RPMI8226 (cell line): Measurements from ENCODE around the gene ATF4.

ENCODE experiments used
- DNase-seq: peaks from one replicate; pipeline ENCODE4 v3.0.0-alpha.2; 2015

The ATF4 gene

DNA sequence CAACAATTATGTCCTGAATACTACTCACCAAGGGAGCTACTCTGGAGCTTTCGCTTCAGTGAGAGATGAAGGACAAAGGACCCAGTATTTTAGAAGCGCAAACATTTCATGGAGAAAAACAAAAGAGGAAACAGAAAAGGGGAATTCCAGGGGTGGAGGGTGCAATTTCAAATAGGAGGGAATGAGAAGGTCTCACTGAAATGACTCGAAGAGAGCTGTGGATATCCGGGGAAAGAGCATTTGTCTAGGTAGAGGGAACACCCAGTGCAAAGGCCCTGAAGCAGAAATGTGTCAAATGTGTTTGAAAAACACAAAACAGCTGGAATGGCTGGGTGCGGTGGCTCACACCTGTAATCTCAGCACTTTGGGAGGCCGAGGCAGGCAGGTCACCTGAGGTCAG is 9.8 kb downstream of the ATF4 start:
- DNase-seq = no peak

DNA sequence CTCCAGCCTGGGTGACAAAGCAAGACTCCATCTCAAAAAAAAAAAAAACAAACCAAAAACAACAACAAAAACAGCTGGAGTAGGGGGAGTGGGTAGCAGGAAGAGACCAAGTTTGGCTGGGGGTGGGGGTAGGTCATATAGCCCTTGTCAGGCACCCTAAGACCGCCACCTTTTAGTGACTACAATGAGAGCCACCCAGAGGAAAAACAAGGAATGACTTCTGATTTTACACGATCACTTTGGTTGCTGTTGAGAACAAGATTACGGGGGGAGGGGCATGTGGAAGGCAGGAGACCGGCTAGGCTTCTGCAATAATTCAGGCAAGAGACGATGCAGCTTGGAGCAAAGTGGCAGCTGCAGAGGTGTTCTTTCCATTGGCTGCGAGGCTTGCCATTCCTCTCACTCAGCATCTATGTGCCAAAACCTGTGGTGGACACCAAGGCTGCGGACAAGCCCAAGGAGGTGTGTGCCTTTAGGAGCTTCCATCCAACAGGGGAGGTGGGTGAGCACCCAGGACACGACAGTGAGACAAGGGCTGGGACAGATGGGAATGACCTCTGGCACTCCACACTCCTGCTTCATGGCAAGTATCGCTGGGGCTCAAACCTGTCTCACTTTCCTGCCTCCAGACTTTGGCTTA is 10.4 kb downstream of the ATF4 start:
- DNase-seq = no peak

DNA sequence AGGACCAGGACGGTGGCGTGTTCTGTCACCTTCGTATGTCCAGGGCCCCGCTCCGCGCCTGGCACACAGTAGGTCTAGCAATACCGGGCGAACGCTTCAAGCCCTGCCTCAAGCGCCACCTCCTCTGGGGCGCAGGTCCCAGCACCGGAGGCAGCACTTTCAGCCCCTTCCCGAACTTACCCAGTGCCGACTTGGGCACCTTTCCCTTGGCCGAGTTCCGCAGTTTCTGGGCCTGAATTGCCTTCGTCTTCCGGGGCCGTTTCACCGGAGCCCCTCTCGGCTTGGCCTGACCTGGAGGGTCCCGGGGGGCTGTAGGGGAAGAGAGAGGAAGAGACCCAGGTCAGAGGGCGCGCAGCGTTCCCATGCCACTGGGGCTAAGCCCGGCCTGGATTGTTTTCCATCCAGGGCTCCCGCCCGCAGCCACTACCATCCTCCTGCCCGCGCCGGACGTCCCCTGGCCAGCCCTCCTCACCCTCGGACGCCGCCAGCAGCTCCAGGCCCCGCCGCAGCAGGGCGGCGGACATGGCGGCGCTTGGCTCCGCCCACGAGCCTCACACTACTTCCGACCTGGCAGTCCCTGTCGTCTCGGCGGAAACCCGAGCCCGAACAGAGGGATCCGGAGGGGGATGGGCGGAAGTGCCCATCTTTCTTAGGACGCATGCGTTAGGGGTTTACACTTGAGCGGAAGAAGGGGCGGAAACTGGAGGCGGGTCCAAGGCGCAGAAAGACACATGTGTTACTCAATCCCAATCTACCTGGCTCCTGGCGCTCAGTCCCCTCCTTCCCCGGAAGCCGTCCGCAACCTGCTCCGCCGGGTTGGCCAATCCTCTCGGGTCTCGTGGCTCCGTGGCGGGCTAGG is 12.1 kb downstream of the ATF4 start, which contains the start of gene RPS19BP1:
RPS19BP1 (minus strand) TSS at position 534 of the 859 bp plus-strand sequence; CDS start at position 524, 10 bp downstream.
- peak; percentile 100 for DNase-seq

GRCh38 chr22:39534092-39534506 is 13.7 kb downstream of the ATF4 start:
- DNase-seq = no peak

GRCh38 chr22:39534591-39535356 is 14.4 kb downstream of the ATF4 start:
- DNase-seq = peak; percentile 83

DNA sequence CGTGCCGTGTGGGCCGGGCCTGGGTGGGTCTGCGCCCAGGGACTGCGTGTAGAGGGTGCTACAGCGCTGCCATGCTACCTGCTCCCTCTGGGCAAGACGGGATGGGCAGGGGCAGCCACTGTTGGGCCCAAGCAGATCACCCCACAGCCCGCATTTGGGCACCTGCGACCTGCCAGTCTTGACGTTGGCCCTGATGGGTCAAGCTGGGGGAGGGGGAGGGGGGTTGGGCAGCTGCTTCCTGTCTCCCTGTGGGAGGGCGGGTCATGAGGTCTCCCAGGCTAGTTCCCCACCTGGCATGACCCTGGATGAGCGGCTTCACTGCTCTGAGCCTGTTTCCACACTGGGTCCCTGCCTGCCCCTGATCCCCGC is 15.0 kb downstream of the ATF4 start:
- DNase-seq = no peak

DNA sequence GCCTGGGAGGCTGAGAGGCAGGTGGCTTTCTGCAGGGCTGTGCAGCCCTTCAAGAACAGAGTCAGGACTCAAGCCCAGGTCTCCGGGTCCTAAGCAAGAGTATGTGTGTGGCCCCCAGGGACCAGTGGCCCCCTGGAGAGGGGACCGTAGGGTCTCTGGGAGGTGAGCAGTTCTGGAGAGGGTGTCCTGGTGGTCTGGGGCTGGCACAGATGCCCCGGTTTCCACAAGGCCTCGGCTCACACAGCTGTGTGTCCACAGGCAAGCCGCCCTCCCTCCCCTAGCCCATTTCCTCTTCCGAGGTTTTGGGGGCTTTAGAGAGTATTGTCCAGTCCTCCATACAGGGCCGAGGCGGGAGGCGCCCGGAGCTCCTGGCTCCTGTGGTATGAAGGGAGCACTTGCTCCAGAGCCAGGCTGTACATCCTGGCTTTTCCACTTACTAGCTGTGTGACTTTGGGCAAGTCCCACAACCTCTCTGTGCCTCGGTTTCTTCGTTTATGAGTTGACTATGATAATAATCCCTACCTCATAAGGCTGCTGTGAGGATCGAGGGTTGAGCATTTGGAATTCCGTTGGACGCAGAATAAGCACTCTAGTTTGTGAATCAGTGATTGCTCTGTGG is 15.6 kb downstream of the ATF4 start:
- DNase-seq = no peak

- no peak for DNase-seq
Observed at GRCh38 chr22:39536711-39537110, 16.3 kb downstream of the ATF4 start.

GRCh38 chr22:39537975-39538374 is 17.6 kb downstream of the ATF4 start:
- no peak for DNase-seq

DNA sequence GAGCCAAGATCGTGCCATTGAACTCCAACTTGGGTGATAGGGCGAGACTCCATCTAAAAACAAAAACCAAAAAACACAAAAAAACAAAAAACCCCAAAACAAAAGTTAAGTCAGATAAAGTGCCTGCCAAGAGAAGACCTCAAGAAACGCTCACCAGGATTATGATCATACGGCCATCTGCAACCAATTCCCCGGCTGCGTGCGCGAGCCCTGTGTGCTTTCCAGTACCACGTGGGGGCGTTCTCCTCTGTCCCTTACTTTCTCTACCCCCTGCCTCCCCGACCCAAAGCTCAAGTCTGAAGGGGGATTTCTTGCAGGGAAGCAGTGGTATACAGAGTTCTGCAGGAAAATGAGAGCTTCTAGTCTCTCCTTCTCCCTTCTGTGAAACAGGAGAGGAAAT is 22.7 kb downstream of the ATF4 start:
- peak; percentile 54 for DNase-seq

DNA sequence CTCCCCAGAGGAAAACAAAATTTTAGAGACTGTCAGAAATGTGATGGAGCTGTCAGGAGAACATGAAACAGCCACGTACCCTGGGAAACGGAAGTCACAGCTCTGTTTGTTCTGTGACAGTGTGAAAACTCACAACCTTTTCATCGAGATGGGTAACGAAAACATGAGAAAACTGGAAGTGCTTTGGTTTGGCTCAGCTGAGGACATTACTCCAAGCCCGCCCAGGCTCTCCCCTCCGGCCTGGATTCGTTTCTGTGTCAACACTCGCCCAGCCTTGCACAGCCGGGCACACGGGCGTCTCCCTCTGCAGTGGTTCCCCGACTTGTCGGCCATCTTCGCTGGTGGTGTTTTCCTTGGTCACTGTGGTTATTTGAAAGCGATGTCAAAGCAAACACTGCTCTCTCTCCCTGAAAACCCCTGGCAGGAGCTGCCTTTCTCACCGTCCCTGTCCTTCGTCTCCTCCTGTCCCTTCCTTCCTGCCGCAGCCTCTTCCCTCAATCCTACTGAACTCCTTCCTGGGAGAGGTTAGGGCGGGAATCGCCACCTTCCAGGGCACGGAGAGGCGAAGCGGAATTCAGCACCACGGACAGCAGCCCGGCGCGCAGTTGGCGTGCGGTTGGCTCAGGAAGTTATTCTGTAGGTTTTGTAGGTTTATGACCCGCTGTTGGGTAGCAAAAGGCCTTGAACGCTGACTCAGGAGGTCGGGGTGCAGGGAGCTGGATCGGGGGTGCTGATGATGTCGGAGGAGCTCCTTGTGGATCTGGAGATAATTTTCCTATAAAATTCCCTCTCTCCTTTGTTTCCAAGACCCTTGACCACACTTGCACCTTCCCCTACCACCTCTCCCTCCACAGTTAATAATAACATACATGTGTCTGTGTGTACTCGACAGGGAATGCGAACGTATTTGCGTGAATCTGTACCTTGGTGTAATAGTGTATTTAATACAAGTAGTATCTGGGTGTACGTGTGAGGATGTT is 25.3 kb downstream of the ATF4 start:
- DNase-seq = no peak

DNA sequence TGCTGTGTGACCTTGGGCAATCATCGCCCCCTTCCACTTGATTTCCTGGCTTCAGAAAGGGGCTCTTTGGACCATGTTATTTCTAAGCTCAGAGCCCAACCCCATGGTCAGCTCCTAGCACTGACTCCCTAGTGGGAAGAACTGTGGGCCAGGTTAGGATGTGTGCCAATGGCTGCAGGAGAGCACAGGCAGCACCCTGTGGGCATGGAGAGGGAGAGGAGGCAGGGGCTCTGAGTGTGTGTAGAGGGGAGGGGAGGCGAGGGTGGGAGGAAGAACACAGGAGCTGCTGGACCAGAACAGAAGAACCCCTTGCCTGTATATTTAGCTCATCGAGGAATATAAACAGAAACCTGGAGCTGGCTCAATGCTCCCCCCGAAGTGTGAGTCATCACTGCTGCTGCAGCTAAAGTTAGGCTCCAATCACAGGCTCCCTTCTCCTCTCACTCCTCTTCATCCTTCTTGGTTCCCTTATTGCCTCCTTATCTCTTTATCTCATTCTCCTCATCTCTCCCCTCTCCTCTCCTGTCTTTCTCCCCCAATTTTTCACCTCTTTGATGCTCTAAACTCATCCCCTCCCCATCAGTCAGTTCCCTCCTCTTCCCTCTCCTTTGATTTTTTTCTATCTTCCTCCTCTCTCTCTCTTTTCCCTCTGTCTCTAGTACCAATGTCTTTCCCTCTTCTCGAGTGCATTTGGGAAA is 26.7 kb downstream of the ATF4 start:
- DNase-seq = no peak

GRCh38 chr22:39547587-39547947 is 27.2 kb downstream of the ATF4 start:
- DNase-seq = no peak

- DNase-seq = no peak
Observed at GRCh38 chr22:39553429-39553828, 33.1 kb downstream of the ATF4 start.

- DNase-seq = no peak
Observed at GRCh38 chr22:39554151-39554550, 33.8 kb downstream of the ATF4 start.

GRCh38 chr22:39556970-39557841 is 36.8 kb downstream of the ATF4 start:
- no peak for DNase-seq

DNA sequence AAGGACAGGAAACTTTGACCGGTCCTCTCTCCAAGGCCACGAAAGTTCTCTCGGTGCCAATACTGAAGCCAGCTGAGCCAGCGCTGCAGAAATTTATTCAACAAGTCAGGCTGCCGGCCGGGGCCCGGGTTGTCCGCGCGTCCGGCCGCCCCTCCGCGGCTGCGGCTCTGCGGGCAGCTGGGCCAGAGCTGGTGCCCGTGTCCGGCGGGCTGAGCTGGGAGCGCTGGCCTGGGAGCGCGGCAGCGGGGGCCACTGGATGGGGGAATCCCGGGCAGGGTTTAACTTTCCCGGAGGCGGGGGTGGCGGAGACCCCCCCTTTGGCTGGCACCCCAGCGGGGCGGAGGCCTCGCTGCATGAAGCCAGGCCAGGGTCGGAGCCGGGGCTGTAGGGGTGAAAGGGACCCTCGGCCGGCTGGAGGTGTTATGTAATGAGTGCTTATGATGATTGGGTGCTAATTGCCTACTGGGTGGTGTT is 37.9 kb downstream of the ATF4 start:
- DNase-seq = no peak

- DNase-seq = no peak
Observed at GRCh38 chr22:39558950-39559349, 38.6 kb downstream of the ATF4 start.

GRCh38 chr22:39559456-39560105 is 39.2 kb downstream of the ATF4 start:
- peak; percentile 32 for DNase-seq

DNA sequence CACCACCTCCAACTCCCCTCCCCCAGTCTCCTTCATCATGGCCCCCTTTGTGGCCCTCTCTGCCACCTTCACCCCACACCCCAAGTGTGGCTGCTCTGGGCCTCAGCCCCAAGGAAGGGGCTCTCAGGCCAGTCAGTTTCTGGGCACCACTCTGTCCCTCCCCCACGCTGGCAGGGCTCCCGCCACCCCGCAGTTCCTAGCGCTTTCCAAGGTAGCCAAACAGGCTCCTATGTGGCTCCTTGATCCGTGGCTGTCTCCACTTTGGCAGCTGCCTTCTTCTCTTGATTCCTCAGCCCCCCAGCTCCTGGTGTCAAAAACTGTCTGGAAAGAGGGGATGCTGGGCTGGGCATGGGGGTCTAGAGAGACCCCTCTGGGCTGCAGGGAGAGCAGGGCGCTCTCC is 39.8 kb downstream of the ATF4 start:
- DNase-seq = no peak
